ELR (cell line): ENCODE results near the gene MTCH1.

ENCODE experiments used
- DNase-seq: peaks from one replicate; pipeline ENCODE4 v3.0.0-alpha.2; 2015; ENCODE audit warnings: low read depth

The MTCH1 gene

DNA sequence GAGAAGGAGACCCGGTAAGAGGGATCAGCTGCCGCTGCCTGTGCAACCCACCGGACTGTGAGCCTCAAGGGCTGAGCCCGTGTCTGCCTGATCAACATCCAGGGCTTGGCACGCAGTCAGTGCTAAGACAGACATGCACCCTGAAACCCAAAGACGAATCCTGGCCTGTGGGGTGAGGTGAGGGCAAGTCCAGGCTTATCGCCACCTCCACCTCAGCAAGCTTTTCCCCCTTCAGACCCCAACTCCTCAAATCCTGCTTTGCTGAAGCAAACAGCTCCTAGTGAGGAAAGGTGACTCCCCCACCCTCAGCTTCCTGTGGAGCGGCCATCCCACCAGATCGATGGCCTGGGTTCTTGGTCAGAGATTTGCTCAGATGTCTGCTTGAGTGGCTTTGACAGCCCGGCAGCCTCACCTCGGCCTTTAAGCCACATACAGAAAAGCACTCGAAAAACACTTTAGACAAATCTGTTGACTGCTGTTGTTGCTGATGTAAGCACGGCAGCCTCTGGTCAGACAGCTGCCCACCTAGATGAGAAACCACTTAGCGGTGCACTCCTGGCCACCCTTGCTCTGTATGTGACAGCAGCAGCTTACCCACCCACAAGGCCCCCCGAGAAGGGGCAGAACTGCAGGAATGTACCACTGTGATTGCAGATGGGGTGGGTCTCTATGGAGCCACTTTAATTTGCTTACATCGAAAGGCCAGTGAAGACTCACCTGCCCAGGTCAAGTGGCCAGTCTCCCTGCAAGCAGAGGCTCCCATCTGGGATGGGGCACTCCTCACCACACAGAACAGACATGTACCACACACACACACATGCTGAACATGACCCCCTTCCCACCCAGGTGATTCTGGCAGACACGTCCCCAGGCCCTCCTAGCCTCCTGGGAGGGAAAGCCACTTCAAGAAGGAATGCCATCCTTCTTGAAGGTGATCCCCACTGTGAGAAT is 14.8 kb downstream of the MTCH1 start:
- no peak for DNase-seq

DNA sequence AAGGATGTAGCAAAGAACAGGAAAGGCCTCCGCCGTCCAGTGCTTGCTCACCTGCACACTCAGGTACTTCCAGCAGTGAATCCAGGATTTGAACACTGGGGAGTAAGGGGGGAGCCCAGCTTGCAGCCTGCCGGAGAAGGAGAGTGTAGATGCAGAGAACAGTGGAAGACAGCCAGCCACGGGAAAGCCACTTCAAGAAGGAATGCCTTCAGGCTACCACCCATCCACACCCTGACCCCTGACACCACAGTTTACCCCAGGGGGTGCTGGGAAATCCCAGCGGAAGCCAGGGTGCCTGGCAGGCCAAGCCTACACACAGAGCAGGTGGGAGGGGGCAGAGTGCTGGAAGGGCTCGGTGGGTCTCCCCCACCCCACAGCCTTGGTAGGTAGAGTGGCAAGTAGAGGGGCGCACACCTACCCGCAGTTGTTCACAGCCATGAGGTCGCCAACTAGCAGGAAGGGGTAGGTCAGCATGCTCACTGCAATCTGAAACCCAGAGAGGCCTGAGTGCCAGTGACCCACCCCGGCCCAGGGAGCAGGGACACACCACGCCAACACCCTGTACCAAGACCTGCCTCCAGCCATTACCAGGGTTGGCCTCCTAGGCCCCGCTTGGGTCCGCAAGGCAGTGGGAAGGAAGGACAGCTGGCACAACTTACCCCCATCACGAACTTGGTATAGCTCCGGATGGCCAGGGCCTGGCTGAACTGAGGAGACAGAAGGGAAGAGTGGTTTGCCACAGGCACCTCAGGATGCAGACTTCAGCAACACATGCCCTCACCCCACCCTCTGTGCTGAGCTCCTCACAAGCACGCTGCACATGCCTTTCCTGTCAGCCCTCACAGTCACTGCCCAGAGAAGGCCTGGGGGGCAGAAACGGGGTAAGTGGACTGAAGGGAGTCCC is 15.8 kb downstream of the MTCH1 start:
- DNase-seq: no peak

DNA sequence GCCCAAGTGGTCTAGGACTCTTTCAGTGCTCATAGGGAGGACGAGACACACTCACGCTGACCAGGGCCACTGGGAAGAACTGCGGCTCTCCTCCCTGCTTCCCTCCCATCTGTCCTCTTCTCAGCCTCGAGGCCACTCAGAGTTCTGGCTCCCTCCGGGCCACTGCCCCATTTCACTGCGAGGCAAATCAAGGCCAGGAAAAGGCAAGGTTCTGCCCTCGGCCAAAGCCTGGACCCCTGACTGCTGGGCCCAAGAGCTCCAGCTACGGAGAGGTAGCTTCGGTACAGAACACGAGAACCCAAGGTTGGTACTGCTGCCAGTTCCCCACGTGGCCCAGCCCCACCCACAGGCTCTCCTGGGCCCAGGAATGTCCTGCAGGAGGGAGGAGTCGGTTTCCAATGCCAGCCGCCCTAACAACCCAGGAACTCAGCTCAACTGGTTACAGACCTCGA is 16.7 kb downstream of the MTCH1 start:
- DNase-seq: no peak

DNA sequence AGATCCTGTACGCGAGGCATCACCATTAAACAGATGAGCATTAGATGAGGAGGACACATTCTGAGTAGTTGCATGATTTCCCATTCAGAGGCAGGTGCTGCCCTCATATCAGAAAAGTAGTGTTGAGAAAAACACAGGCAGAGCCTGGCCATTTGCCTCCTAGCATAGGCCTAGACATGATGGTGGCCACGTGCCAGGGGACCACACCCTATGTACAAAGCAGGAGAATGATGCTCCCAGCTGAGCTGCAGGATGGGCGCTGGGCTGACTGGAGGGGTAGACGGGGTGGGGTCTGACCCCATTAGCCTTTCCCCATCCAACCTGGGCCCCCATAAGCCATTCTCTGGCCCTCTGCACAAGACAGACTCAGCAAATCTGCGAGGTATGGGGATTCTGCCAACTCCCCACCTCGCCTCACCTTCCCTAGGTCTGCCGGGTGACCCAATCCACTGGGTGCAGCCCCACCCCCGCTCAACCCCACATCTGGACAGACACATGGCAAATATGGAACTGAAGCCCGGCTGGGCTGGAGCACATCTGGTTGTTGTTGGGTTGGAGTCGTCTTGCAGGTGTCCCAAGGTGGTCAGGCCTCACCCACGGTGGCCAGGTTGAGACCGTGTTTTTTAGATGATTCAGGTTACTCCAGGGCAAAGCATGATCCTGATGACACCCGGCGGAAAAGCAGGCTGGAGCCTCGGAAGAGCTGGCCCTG is 17.6 kb downstream of the MTCH1 start:
- DNase-seq: no peak

DNA sequence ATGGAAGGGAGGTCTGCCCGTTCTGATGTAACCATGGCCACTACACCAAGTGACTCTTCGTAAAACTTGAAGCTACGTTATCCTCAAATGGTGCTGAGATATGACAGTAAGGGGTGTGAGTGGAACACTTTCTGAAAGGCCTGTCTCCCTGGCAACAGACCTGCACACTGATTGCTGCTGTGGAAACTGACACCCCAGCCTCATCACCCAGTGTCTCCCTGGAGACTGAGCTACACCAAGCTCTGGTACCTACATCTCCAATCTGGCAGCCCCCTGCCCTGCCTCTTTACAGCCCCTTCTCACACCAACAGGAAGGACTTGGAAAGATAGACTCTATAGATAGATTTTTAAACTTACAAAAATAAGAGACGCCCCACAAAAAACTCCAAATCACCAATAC is 18.2 kb downstream of the MTCH1 start:
- DNase-seq: no peak

DNA sequence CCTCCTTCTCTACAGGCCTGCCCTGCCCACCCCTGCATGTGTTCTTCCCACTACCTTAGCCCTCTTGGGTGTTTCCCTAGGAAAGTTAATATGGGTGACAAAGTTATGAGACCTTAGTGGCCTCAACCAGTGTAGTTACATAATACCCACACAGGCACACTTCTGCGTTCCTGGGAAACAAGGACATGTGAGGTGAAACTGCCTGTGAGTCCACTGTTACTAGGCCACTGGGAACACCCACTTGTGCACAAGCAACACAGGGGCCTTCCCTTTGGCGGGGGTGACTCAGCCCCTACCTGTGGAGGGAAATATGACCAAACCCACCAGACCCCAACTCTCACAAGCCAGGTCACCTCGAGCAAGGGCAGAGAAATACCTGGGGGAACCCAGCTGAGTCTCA is 18.7 kb downstream of the MTCH1 start:
- DNase-seq: no peak

DNA sequence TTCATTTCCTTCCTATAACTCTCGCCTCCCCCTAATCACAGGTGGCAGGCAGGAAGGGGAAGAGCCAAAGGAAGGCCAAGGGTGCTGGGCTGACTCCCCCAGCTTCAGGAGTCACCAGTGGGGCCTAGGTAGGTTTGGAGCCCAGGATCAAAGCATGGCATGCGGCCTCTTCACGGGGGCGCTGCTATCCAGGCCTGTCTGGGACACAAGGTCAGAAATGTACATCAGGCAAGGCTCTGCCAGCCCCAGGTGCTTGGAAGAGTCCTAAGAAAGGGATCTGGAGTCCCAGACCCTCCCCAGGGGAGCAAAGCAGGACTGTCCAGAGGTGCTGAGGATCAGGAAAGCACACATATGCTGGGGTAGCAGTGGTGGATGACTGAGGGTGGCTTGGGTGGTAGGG is 21.1 kb downstream of the MTCH1 start:
- DNase-seq: no peak

DNA sequence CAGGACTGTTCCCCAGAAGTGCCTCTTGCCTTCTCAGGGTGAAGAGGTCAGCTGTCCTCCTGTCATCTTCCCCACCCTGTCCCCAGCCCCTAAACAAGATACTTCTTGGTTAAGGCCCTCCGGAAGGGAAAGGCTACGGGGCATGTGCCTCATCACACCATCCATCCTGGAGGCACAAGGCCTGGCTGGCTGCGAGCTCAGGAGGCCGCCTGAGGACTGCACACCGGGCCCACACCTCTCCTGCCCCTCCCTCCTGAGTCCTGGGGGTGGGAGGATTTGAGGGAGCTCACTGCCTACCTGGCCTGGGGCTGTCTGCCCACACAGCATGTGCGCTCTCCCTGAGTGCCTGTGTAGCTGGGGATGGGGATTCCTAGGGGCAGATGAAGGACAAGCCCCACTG is 21.6 kb downstream of the MTCH1 start:
- no peak for DNase-seq

DNA sequence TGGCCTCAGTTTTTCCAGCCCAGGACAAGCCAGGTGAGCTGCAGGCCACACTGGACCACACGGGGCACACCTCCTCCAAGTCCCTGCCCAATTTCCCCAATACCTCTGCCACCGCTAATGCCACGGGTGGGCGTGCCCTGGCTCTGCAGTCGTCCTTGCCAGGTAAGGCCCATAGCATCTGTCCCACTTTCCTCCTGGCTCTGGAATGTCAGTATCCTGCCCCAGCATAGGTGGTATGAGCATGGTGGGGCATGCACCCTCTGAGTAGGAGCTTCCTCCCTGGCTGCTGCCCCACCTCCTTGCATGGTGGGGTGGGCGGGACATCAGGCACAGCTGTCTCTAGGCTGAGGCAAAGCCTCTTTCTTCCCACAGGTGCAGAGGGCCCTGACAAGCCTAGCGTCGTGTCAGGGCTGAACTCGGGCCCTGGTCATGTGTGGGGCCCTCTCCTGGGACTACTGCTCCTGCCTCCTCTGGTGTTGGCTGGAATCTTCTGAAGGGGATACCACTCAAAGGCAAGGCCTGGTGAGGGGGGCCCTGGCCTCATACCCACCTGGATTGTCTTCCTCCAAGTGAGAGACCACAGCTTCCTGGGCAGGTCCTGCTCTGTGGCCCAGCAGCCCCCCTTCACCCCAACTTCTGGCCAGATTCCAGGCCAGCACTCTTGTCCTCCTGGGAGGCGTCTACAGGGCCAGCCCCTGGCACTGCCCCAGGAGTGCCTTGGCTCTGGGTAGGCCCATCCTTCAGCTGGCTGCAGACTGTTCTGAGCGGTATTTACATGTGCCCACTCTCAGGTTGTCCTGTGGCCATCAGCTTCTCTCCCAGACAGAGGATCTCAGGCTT is 22.3 kb downstream of the MTCH1 start:
- DNase-seq: no peak

DNA sequence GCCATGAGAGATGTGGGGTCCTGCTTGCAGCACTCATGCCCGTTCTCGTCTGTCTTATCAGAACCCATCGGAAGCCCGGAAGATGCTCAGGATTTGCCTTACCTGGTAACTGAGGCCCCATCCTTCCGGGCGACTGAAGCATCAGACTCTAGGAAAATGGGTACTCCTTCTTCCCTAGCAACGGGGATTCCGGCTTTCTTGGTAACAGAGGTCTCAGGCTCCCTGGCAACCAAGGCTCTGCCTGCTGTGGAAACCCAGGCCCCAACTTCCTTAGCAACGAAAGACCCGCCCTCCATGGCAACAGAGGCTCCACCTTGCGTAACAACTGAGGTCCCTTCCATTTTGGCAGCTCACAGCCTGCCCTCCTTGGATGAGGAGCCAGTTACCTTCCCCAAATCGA is 23.1 kb downstream of the MTCH1 start:
- peak; percentile 34 for DNase-seq

DNA sequence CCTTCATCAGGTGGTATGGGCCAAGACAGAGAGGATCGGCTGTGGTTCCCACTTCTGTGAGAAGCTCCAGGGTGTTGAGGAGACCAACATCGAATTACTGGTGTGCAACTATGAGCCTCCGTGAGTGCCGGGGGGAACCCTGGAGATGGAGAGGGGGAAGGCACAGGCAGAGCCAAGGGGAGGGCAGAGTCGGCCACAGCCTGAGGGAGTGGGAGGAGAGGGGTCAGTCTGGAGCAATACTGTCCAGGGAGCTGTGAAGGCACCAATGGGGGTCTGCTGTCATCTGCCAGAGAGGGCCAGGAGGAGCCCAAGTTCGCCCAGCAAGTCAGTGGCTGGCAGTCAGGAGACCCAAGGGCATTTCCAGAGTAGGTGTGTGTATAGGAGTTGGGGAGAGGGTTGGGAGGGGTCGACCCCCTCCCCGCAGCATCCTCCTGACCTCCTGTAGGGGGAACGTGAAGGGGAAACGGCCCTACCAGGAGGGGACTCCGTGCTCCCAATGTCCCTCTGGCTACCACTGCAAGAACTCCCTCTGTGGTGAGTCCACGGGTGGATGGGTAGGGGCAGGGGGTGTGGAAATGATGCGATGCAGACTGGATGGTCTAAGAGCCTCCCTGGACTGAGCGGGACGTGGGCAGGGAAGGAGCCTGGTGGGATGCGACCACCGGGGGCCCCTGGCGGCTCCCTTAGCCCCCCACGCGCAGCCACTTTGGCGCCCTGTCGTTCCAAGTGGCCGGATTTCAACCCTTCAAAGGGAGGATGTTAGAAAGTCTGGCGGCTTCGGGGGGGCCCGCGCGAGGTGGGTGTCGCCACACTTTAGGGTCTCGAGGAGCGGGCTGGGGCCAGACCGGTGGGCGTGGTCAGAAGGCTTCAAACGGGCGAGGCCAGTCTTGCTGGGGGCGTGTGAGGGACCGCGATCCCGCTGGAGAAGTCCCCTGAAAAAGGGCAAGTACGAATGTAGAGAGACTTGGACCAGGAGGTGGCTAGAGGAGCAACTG is 24.3 kb downstream of the MTCH1 start:
- DNase-seq: no peak

DNA sequence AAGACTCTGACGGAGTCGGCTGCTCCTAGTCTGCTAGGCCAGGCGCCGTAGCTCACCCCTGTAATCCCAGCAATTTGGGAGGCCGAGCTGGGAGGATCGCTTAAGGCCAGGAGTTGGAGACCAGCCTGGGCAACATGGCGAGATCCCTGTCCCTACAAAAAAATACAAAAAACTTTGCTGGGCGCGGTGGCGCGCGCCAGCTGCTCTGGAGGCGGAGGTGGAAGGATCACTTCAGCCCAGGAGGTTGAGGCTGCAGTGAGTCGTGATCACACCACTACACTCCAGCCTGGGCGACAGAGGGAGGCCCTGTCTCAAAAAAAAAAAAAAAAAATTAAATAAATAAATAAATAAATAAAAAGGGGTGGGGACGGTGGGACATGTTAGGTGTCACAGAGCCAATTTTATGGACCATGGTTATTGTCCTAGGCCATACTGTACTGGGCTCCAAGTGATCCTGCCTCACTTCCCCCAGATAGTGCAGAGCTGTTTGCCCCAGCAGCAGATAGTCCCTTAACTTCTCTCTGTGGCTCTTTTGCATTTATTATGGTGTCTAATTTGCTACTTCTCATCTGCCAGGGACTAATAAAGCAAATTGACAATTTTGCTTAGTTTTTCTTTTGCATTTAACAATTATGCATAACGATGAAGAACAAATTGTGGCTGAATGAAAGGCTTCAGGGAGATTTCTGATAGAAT is 26.3 kb downstream of the MTCH1 start:
- no peak for DNase-seq

DNA sequence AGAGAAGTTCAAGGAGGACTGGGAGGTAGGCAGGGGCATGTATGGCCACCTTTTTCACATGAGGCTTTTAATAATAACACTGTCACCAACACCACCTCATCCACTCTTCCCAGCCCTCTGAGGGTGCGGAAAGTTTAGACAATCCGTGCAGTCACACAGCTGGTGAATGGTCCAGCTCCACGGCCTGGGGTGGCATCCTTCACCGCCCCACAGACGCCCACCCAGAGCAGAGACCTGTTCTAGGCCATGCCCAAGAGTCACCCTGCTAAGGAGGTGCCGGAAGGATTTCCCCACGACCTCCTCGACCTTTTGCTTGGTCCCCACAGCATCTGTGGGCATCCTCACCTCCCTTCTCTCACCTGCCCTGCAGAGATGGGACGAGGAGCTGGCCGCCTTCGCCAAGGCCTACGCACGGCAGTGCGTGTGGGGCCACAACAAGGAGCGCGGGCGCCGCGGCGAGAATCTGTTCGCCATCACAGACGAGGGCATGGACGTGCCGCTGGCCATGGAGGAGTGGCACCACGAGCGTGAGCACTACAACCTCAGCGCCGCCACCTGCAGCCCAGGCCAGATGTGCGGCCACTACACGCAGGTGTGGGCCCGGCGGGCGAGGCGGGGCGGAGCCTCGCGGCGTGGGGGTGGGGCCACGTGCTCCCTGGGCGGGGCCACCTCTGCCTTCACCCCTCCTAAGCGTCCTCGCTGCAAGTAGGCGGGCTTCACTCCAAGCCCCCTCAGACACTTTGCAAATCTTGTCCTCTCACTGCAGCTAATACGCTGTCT is 27.0 kb downstream of the MTCH1 start:
- DNase-seq: no peak

DNA sequence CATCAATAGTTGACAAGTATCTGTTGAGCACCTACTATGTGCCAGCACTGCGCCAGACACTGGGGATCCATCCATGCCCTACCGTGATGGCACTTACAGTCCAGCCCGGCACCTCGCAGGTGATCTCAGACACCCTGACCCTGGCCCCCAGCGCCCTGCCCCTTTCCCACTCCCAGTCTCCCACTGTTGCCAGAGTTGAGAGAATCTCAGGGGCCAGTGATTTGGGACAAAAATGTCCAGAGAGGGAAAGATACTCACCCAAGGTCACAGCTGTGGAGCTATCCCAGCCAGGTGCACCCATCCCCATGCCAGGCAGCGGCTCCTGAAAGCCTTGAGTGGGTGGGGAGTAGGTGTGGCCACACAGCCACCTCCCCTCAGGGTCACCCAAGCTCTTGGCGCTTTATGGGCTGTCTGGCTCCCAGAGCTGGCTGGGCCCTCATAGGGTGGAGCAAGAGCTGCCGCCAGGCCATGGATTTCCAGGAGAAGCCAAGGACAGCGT is 28.2 kb downstream of the MTCH1 start:
- DNase-seq: no peak

DNA sequence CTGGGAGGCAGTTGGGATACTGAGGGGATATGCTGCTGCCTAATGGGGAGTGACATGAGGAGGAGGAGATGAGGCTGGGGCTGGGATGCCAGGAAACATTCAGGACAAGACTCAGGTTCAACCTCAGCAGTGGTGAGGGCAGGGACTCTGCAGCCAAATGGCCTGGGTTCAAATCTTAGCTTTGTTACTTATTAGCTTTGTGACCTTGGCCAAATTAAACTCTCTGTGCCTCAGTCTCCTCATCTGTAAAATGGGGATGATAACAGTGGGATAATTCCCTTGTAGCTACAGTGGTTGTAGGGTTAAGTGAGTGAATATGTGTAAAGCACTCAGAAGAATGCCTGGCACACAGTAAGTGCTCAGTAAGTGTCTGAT is 29.6 kb downstream of the MTCH1 start:
- DNase-seq: no peak

DNA sequence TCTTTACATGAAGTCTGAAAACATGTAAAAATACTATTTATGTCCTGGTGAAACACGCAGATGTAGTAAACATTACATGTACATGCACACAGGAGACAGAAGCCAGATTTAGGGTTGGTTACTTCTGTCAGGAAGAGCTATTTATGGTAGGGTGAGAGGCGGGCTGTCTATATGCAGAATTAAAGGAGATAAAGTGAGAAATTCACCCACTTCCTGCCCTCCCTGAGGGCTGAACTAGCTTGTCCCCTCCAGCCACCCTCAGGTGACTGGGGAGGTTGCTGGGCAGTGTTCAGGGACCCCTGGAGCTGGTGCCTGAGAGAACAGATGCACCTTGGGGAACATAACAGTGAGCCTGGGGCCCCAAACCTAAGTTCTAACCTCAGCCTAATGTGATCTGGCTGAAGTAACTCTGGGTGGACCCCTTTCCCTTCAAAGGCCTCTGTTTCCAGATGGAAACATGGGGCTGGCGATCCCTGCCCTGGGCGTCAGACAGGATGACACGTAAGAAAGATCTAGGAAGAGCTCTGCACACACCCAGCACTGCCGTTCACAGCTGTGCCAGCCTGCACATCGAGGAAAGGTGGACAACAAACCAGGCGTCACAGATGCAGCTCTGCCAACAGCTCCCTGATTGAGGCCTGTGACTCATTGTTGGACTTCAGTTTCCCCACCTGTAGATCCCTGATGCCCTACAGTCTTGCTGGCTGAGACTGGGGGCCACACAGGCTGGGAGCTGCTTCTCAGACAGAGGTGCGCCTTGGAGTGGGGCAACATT is 30.1 kb downstream of the MTCH1 start:
- DNase-seq: no peak

DNA sequence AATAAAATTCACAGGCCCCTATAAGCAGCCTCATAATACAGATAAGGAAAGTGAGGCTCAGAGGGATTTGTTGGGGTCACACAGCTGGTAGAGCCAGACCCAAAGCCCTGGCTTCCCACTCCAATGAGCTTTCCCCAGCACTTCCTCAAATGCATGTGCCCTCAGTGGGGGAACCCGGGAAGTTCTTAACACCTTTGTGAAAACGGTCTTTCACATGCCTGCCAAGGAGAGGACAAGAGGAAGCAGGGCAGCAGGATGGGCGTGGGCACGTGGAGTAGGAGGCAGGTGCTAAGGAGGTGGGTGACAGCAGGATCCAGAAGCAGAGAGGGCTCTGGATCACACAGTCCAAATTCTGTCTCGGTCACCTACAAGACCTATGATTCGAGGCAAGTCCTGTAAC is 30.9 kb downstream of the MTCH1 start:
- no peak for DNase-seq
